Measurements from ENCODE around the gene PRPF18. TPM values are rescaled to one million over a fixed set of nuclear protein-coding genes. Genes with fewer than 3 reads are reported as not detected.

PRPF18 gene
- polyA plus RNA-seq, 1 donor: 28.3 TPM

DNA sequence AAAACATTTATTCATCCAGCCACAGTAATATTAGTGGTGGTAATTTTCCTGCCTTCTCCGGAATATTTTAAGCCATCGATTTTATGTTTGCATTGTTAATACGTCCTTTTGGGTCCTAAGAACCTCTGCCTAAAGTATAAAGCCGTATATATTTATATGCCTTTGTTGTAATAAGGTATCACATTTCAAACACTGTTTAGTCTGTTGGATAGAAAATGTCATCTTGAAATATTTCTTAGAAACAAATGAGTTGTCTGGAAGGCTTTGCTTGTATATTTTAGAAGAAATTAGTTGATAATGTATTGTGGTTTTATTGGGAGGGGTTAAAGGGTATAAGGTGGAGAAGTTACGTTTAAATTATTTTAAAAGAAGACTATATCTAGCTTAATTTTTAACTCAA lies 11.1 kb downstream of the PRPF18 start:
- DNase-seq: no peak

DNA sequence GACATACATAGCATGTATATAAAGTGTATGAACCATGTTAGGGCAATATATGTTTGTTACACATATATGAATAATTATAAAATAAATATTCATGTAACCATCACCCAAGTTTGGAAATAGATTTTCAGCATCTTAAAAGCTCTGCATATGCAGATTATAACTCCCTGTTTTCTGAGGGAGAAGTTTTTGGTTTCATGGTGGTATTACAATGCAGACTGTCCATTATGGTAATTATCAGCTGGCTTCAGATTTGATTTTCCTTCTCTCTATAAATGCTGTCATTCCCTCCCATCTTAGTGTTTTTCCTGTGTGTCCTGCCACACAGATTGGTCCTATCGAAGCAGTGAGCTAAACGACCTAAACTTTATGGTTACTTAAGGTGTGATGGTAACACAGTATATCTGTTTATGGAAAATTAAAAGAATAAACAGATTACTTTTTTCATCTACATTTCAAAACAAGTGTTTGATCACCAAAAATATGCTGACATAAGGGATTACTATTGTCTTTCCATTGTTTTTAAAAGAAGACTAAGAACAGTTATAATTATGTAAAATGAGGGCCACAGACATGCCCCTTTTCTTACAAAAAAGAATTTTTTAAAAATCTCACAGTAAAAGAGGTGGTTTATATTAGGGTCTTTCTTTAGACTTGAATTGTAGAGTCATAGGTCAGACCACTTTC lies 17.7 kb downstream of the PRPF18 start:
- DNase-seq: no peak

GRCh38 chr10:13608246-13608853 lies 21.6 kb downstream of the PRPF18 start:
- DNase-seq: no peak

DNA sequence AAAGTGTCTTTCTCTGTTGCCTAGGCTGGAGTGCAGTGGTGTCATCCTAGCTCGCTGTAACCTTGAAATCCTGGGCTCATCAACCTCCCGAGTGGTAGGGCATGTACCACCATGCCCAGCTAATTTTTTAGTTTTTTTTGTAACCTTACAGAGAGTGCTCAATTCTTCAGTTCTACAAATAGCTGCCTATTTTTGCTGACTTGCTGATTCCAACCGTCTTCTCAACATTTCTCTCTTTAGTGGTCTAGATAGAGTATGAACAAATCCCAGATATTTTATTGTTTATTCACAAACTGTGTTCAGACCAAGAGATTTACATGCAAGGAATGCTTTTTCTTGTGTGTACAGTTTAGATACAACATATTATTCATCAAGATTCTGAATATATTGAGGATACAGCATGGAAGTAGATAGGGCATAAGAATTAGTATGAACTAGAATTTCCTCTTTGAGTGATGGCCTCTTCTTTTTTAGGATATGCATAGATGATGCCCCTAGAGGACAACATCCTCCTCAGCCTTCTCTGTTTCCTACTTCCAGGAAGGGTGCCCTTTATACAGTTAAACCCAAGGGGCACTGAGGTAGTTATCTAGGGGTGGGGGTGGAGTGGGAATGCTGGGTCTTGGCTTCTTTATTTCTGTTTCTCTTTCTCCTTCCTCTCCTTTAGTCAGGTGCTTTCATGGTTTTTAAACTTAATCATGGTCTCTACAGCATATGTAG lies 26.0 kb downstream of the PRPF18 start:
- DNase-seq: no peak

DNA sequence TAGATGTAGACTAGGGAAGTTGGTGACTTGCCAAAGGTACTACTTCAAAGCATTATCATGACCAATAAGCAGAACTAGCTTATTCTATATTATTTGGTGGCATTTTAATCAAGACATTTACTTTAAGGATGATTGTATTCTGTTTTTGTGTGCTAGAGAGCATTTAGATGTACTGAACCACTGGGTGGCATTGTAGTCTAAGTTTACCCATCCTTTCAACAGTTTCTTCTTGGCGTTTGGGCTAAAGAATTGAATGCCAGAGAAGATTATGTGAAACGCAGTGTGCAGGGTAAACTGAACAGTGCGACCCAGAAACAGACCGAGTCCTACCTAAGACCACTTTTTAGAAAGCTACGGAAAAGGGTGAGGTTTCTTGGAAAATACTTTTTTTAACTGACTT lies 26.8 kb downstream of the PRPF18 start:
- DNase-seq: peak; percentile 64

GRCh38 chr10:13614530-13615332 lies 28.0 kb downstream of the PRPF18 start:
- DNase-seq: peak; percentile 59

DNA sequence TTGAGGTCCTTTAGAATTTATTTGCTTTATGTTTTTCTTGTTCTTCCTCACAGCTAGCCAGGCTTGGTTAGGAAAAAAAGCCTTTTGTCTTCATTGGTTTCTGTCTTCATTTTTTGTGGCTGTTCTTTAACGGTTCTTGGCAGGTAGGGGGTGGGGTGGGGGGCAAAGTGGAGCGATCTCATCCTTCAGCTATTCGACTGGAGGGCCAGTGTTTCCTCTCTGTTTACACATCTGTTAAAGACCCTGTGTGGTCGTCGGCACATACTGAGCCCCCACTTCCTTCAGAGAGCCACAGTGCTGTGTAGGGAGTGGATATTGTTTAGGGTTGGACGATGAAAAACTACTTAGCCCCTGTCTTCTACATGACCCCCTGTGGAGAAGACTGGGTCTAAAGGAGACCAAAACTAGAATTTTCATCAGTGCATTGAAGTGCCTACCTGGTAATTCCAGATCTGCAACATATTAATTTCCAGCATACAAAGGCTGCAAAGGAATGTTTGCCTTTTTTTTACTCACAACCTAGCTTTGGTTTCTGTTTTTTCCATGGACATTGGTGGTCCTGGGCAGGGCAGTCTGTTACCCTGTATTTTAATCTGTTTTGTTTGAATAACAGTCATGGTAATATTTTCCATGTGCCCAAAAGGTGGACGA lies 29.0 kb downstream of the PRPF18 start:
- DNase-seq: no peak

DNA sequence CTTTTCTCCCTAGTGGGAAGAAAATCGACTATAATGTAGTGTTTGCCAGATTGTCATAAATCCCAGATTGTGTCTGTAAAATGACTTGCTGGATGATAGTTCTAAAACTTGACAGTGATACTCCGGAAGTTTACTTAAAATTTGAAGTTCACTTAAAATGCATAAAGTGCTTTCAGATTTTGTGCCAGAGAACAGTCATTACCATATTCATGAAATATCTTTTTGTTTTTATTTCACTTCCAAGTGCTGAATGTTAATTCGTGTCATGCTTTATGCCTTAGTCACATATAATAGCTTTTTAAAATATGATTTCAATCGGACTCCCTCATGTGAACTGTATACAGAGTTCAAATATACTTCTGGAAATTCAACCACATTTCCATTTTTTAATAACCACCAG lies 30.4 kb downstream of the PRPF18 start:
- DNase-seq: no peak

GRCh38 chr10:13621931-13622330 lies 35.2 kb downstream of the PRPF18 start:
- no peak for DNase-seq

GRCh38 chr10:13624630-13625029 lies 37.9 kb downstream of the PRPF18 start:
- DNase-seq: no peak

DNA sequence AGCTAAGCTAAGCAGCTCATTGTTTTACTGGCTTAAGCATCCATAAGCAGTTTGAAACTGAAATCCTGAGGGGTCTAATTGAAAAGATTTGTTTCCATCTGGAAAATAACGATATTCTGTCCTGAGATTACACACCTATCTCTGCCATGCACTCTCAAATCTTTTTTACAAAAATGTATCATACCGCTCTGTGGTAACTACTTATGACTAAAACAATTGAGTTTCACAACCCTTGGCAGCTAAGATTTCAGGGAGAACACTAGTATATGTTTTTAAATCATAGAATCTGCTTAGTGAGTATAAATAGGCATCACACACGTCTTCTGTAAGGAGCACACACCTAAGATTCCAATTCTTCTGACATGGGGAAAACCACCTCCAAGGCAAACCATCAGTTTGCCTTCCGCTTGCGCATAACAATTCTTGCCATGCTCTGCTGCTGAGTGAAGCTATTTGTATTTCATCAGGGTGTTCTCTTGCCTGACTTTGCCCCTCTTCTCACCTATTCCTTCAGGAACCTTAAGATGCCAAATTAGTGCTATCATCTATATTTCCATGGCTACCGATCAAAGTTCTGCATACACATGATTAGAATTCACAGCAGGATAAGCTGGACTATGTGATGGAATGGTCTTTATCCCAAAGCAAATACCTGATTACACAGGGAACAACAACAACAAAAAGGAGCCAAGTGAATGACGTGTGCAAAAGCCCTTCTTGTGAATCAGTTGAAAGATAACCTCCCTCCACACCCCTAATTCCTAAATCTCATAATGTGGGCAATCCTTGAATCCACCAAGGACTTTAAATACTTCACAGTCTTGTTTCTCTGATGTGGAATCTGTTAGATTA lies 40.9 kb downstream of the PRPF18 start:
- DNase-seq: no peak

DNA sequence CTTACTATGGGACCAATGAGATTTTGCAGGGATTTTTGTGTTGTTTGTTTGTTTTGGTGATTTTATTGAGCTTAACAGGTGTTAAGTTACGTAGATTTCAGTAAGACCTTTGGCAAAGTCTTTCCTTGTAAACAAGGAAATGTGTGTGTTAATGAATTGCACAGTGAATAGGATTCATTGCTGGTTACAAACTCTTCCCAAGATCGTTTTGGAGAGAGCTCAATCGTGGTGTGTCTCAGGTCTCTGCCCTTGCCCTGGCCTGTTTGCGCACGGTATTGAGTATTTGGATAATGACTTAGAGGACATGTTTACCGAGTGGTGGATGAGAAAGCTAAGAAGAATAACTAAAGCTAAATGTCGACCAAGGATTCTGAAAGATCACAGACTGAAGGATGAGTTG lies 41.9 kb downstream of the PRPF18 start:
- no peak for DNase-seq

GRCh38 chr10:13629116-13629515 lies 42.4 kb downstream of the PRPF18 start:
- no peak for DNase-seq

GRCh38 chr10:13630231-13630630 lies 43.5 kb downstream of the PRPF18 start:
- DNase-seq: no peak

DNA sequence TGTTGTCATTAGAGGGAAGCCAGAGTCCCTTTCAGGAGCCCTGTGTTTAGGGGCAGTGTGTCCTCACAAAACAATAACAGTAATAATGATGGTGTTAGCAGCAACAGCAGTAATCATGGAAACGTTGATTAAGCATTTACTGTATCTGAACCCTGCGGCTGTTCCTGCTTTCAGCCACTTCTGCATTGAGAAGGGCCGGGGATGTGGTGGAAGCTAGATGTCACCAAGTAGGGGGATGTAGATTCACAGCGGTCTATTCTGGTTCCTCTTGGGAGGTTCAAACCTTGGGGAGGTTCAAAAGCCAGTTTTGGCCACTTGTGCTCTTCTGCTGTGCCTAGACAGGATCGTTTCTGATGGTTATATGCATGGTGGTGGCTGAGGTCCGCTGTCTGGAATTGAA lies 44.8 kb downstream of the PRPF18 start:
- no peak for DNase-seq

DNA sequence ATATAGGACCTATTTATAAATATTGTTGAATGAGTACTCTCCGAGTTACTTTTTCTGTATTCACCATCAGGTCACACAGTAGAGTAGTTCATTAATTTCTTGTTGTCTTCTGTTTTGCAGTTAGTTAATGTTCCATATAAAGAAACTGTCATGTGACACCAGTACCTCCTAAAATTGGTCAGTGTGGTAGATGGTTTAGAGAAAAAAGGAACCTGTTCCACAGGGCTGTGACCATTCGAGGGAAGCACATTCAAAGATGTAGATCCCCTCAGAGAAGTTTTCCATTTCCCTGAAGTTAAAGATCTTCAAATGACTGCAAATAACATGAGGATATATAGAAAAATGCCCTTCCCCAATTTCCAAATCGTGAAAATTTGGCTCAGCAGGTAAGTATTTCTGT lies 45.7 kb downstream of the PRPF18 start:
- DNase-seq: no peak

DNA sequence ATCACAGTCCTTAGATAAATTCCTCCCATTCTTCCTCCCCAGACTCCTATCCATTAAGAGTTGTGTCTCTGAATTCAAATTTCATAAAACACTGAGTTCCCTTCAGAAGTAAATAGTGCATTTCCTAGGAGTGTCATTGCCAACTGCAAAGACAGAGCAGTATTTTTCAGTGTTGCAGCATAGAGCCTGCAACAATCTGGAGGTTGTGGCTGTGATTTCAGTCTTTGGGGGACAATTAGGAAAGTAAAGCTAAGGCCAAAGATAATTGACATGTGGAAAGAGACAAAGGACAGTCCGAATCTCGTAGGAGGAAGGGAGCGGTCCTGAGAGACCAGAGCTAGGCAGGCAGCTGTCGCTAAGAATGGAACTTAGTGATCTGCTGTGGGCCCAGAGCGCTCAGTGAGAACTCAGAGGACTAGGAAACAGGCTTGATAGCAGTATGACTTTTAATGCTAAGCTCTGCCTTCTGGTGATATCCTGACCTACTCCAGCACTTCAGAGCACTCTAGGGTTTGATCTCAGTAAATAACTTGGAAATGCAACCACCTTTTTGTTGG lies 46.2 kb downstream of the PRPF18 start:
- no peak for DNase-seq

- peak; percentile 47 for DNase-seq
These were observed 46.9 kb downstream of the PRPF18 start for GRCh38 chr10:13633689-13634088.

- no peak for DNase-seq
These were observed 47.4 kb downstream of the PRPF18 start for GRCh38 chr10:13634207-13634606.

DNA sequence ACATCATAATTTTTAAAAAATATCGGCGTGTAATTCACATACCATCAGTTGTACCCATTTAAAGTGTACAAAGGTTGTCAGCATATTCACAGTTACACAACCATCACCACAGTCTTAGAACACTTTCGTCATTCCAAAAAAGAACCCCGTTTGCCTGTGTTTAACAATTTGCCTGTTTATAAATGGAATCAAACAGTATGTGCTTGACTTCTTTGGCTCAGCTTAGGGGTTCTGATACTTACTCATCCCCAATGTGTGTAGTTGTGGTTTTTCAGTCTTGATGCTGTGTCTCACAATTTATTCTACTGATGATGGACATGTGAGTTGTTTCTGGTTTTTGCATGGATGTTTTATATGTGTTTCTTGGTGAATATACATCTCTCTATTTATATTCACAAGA lies 50.0 kb downstream of the PRPF18 start:
- DNase-seq: no peak

Measured in left kidney (tissue), 2 donors.